ENCODE measurements around the gene RALGPS1.
A peak's percentile ranks its signal among the peaks of the same experiment; 100 is the strongest.

The RALGPS1 gene

DNA sequence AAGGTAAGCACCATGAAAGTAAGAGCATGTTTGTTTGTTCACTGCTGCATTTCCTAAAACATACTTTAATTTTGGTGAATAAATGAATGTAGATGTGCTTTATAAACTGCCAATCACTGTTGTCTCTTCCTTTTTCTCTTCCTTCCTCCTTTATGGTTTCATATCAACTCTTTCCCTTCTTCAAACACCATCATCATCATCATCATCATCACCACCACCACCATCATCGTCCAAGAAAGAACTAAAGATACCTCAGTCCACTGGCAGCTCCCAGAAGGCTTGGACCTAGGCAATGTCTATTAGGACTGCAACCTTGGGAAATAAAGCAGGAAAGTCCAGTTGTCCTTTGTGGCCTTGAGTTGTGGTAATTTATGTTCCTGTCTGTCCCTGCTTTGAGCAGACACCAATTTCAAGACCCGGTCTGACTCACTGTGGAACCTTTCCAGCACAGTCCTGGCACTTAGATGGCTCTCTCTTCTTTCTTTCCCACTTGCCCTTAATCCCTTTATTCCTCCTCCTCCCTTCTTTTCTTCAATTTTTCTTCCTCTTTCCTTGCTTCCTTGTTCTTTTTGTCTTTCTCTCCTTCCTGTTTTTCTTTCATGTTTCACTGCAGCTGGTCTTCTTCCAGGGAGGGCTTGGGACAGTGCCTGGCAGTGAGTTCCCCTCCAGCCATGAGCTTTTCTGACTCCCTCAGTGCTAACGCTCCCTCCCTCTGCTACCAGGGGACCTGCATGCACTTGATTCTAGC, 108.5 kb downstream of the RALGPS1 start:
- DNase-seq = peak in 1 of 14 donors; percentile 34

DNA sequence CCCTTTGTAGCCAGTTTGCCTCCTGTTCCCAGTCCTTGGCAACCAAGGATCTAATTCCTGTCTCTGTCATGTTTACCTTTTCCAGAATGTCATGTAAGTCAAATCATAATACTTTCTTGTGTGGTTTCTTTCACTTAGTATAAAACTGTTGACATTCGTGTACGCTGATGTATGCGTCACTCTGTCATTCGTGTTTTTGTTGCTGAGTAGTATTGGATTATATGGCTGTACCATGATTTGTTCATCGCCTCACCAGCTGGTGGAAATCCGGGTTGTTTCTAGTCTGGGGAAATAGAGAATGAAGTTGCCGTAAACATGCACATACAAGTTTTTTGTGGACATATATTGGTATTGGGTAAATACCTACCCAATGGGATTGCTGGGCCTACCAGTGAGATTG, 110.5 kb downstream of the RALGPS1 start:
- no peak for DNase-seq

DNA sequence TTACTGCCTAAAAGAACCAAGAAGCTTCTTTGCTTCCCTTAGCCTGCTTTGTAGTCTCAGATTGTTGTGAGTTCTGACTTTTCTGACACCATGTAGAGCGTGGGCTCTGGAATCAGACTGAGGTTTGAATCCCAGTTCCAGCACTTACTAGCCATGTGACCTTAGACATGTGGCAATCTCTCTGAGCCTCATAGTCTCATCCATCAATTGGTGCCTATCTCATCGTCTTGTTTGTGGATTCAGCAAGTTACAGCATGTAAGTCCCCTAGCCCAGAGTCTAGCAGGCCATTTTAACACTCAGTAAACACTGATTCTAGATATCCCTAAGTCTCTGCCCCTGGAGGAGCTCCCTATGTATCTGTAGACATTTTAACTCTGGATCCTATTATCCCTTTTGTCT, 113.1 kb downstream of the RALGPS1 start:
- DNase-seq = no peak

DNA sequence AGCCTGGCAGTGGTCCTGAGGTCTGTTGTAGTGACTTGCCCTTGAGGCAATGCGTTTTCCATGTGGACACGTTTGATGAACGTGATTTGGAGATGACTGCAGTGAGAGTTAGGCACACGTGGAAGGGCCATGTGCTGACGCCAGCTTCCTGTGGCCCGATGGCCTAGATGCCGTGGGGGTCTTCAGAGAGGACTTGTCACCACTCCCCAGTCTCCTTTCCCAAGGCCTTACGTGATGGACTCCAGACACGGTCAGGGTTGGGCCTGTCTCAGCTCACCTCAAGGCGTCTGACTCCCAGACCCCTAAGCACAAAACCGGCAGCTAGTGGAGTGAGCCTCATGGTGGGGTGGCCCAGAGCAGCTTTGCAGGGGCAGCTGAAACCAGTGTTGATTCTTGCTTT, 115.0 kb downstream of the RALGPS1 start:
- no peak for DNase-seq

DNA sequence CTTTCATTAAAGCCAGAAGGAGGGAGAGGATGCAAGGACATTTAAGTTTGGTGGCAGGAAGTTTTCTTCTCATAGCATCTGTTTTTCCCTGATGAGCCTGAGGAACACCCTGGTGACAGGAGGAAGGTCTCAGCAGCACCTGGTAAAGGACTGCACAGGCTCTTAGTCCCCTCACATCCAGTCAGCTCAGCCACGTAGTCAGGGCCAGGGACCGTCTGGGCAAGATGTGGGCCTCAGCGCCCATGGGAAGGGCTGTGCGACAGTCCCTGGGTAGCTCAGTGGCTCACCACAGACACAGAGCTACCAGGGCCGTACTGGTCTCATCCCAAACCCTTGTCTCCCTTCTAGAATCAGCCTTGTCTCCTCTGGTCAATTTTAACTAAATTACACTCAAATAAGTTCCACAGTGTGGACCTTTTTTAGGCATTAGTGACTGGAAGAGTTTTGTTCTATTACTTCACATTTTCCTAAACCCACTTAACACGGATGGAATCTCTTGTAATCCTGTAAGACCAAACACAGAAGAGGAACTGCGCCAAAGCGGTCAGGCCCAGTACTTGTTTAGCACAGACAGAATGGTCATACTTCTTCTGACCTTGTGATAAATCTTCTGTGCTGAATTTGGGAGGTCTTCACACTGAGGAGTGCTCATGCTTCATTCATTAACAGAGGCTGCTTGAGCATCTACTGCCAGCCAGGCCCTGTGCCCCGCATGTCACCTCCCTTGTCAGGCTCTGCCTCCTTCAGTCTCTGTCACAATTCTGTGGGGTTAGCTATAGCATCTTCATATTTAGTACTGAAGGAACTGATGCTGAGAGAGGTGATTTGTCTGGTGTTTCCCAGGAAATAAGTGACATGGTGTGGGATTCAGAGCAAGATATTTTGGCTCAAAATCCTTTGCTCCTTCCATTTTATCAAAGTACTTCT, 116.5 kb downstream of the RALGPS1 start:
- DNase-seq = no peak

DNA sequence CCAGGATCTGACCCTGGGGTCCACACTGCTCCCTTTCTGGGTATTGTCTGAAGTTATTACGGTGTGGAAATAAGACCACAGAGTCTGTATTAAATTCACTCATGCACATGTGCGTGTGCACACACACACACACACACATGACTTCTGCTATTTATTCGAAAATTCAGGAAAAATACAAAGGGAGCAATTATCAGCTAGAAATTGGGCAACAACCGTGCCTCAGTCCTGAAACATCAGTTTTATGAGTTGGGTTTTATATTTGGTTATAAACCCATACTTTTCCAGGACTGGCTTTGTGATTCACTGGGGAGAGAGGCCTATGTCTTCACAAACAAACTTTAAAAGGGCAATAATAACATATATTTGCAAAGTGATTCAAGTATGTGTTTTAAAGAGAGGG, 117.7 kb downstream of the RALGPS1 start:
- DNase-seq = no peak

DNA sequence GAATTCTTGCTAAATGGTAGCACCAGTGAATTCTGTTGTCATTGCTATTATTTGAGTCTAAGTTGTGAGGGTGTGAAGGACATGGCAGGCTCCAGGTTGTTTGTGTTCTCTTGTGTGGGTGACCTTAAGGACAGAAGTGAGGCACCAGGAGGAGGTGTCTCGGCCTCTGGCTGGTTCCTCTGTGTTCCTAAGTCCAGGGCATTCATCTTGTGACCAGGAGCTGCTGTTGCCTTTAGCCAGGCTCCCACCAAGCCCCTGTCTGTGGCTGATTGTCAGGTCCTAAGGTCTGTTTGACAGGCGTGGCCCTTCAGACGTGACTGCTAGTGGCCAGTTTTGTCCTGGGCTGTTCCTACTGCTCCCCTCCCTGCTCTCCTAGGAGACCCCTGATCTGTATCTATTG, 118.5 kb downstream of the RALGPS1 start:
- DNase-seq = no peak

DNA sequence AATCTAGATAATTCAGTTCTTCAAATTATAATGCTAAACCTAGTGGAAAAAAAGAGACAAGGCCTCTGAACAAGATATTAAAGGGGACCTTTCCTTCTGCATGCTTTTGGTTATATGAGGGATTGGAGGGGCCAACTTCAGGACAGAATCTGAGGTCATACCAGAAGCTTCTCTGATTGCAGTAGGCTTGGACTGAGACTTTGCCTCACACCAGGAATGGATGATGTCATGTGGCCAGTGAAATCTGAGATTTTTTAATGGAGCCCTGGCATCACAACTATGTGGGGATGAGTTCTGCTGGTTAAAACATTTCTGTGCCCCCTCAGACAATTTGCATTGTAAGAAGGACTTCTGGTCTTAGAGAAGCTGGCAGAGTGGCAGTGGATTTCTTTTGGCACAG, 119.2 kb downstream of the RALGPS1 start:
- no peak for DNase-seq

DNA sequence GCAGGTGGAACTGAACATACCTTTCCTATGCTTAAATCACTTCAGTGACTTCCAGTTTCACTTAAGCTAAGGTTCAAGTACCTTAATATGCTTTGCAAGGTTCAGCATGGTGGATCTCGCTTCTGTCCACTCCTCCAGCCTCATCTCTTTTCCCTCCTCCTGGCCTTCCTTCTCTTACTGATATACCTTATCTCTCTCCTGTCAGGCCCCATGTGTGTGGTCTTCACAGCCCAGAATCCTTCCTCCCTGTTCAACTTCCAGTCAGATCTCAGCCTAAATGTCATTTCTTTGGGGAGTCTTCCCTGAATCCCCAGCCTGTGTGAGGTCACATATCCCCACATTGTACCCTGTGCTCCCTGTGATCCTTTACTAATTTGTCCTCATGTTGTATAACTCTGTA, 120.1 kb downstream of the RALGPS1 start:
- no peak for DNase-seq

DNA sequence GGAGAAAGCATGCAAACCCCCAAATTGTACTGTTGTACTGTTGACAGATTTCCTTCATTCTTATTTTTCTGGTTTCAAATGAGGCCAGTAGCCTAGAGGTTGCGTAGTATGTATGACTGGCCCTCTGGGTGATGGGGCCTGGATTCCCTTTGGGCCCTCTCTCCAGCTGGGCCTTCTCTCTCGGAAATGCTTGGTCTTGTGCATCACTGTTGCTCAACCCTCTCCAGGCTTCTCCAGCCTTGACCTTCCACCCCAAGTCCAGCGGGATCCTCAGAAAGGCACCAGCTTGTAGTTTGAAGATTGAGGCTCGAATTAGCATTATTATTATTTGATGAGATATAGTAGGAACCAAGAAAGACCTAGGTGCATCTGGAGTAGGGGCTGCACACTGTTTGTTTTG, 120.8 kb downstream of the RALGPS1 start:
- no peak for DNase-seq

DNA sequence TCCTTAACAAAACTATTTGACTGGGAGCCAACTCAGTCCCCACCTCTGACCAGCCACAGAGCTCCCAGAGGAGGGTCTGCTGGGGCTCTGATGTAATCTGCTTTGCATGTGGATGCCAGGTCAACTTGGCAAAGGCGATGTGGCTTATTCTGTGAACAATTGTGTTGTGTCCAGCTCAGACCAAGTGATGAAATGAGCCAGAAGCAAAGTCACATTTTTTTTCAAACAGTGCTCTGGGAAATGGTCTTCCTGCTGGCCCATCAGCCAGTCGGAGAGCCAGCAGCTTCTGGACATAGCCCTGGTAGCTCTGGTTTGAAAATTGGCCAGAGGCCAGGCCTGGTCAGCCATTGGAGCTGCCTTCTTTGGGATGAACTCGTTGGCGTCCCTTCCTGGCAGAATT, 121.4 kb downstream of the RALGPS1 start:
- DNase-seq = peak in 9 of 14 donors; percentile 32 to 68 (median 49)

DNA sequence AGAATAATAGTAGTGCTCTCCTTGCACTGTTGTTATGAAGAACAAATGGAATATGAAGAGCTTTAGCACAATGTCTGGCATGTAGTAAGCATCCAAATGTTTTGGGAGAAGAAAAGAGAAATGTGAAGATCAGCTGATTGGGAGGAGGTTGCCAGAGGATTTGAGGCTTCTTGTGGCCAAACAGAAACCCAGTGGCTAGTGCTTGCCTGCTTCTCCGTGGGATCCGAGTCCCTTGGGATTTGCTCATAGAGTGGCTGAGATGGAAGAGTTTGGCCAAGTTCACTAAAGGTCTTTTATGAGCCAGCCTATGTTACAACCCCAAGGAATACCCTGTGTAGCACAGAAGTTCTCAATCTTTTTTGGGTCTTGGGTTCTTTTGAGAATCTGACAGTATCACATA, 121.9 kb downstream of the RALGPS1 start:
- no peak for DNase-seq

DNA sequence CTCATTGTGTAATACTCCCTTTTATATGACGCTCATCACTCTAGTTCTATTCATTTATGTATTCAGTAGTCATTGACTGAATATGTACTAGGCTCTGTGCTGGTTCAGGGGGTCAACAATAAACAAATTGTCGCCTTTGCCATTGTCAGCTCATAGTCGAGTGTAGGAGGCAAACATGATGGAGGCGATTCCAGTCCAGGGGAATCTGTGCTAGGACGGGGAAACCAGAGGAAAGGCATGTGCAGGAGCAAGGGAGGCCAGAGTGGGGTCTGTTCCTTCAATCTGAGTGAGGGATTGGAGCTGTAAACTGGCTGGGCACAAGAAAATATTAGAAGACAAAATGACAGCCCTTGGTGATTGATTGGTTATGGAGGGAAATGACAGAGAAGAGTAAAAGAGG, 123.9 kb downstream of the RALGPS1 start:
- no peak for DNase-seq

DNA sequence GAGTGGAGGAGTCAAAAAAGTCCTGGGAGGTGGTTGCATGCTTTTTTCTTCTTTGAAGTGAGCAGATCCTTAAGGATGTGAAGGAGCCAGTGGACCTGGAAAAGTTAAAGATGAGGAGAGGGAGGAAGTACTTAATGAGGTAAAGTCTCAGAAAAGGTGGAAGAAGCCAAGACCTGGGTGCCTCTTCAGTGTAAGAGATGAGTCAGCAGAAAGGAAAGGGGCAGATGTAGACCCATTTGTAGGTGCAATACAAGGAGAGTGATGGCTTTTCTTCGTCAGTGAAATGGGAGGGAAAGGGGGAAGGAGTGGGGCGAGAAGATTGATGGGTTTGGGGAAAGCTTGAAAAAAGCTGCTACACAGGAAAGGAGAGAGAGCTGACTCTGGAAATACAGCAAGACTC, 124.9 kb downstream of the RALGPS1 start:
- DNase-seq = no peak

DNA sequence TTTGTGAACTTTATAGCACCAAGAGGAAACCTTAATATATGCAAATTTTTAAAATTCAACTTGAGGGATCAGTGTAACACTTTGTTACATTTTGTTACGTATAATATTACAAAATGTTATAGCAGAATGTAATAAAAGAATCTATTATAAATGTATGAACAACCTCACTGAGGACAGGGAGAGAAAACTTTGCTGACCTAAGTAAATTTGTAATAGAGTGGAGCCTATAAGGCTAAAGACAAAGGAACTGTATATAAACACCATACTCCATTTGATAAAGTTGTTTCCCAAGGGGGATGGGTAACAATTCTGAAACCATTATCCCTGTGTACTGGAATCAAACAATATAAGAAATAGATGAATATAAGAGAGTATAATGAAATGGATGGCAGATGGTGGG, 130.6 kb downstream of the RALGPS1 start:
- DNase-seq = no peak

DNA sequence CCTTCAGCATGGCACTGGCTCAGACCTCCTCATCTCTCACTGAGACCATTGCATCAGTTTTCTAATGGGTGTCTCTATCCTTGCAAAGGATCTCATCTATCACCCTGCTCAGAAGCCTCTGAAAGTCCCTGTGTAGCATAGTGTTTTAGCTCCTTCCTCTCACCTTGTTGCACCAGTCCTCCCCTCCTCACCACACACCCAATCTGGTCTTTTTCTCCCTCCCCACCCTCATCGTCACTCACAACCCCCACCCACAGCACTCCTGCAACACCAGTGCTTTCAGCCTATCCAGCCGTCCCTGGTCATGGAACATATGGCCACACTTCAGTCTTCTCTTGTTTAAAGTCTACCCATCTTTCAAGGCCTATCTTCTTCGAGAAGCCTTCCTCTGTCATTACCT, 133.4 kb downstream of the RALGPS1 start:
- no peak for DNase-seq

DNA sequence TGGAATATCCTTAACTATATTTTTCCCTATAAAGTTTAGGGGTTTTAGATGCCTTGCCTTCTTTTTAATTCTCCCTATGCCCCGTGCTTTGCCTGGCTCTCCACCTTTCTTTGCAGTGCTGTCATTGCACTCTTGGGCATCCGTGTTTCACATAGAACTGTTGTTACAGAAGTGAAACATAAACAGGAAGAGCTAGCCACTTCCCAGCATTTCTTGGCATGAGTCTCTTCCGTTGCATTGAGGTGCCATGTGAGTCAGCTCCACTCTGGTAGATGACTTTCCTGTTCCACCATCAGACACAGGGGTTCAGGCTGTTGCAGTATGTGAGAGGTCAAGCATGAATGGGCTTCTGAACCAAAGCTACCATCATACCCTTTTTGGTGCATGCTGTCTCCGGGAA, 134.5 kb downstream of the RALGPS1 start:
- peak in 3 of 14 donors; percentile 33 to 45 (median 37) for DNase-seq

DNA sequence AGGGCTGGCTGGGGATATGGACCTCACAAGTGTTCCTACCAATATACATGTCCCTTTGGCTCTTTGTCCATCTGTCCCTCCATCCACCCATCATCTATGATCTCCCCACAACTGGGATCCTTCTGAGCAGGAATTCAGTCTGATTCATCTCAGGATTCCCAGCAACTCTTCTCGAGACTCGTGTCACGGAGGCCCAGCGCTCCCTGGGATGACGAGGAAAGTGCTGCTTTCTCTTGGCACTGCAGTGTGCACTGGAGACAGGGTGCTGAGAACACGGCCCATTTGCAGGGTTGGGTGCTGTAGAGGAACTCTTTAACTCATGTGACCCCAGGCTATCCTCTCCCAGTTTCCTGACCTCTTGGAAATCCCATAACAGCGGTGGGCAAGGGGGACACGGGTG, 135.0 kb downstream of the RALGPS1 start:
- no peak for DNase-seq

DNA sequence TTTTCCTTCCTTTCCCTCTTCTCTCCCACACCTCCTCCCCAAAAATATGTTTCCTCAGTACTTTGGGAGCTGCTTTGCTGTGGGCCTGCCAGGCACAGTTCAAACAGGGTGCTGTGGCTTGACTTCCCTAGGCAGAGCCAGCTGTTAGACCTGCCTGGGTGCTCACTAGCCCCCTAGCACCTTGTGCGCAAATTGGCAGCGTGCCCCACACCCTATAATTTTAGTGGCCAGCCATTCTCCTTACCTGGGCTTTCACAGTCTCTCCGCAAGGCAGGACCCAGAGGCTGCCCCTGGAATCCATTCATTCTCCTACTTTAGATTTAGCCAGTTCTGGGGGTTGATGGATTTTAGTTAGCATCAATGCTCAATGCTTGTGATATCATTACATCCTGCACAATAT, 135.6 kb downstream of the RALGPS1 start:
- DNase-seq = no peak

DNA sequence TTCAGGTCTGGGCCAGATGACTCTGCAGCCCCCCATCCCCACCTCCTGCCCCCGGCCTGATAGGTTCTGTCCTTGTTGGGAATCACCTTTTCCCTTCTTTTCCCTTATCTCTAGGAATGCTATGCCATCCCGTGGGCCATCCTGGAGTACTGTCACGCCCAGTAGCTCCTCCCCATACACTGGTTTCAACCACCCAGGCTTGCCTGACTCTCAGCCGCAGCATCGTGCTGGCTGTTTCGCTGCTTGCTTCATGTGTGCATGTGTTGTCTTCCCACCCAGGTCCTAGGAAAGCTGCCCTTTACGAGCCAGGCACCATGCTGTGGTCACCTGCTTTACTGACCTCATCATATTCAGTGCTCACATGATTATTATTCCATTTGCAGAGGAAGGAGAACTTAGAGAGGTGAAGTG, 136.0 kb downstream of the RALGPS1 start:
- DNase-seq = peak in 1 of 14 donors; percentile 67

DNA sequence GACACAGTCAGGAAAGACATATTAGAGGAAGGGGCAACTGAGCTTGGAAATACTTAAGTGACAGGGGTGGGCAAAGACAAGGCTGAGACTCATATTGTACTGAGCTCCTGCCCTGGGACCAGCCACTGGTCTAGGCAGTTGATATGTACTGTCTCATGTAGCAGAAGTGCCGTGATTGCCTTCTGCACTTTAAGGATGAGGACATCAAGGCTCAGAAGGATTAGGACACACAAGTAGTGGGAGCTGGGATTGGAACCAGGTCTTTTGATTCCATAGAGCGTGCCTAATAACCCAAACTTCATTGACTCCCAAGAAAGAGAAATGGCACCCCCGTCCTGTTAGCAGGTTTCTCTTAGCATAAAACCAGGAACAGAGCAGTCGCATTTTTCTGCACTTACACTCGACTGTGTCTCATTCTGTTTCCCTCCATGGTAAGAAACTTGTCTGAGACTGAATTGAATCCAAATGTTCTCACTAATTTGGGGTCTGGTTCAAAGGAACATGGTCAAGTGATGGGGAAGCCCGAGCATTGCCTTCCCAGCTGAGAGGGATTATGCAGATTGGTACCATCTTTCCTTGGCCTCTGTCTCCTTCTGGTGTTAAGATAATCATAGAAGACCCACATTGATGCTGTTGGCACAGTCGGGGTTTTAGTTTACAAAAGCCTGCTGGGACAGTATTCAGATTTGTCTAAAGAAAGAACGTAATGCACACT, 137.5 kb downstream of the RALGPS1 start:
- no peak for DNase-seq

DNA sequence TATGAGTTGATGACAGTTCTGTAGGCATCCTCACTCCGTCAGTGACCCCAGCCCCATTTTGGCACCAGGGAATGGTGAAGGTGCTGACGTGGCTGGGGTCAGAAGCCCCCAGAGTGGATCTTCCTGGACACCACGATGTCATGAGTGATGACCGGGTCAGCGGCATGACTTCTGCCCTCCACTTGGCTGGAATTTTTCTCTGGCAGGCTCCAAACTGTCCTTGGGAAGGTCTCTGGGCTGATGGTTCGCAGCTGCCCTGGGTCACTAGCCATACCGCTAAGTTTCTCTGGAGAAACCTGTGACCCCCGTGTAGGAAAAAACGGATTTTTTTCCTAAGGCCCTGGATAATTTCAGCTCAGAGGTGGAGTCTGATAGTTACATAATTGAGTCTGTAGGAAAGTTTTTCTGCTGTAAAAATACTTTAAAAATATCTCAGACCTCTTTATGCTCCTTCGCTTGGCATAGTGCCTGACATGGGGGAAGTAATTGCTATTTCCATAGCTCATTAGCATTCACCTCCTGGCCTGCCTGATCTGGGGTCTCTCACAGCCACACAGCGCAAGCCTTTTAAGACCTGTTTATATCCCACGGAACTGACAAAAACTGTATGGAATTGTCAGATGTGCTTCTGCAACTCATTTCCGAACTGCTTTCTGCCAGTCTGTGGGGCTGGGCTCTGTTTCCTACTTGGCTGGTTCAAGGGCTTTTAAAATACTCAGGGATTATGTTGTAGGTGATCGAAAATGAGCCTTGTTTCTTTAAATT, 138.7 kb downstream of the RALGPS1 start:
- no peak for DNase-seq

Measured in C1 segment of cervical spinal cord (tissue), 14 donors.